ENCODE data around the gene GUF1. TPM values are rescaled to one million over a fixed set of nuclear protein-coding genes. Genes with fewer than 3 reads are reported as not detected.
A peak's percentile ranks its signal among the peaks of the same experiment; 100 is the strongest.
"Not testable (repeated sequence)": the region's sequence is repeated elsewhere in the genome, so short reads cannot be mapped to it uniquely, and the experiment has no call there.

GUF1 gene
- total RNA-seq, 1 donor from 2014 or later: 16.0 TPM

- no peak for DNase-seq (ENCODE audit: low spot score)
Measured at GRCh38 chr4:44701037-44701436, 22.8 kb downstream of the GUF1 start.

GRCh38 chr4:44704673-44705072 lies 26.5 kb downstream of the GUF1 start:
- no peak for DNase-seq (ENCODE audit: low spot score)

GRCh38 chr4:44713125-44713524 lies 34.9 kb downstream of the GUF1 start:
- no peak for DNase-seq (ENCODE audit: low spot score)

GRCh38 chr4:44716597-44716996 lies 38.4 kb downstream of the GUF1 start:
- no peak for DNase-seq (ENCODE audit: low spot score)

- DNase-seq (ENCODE audit: low spot score): no peak
Measured at GRCh38 chr4:44720371-44720770, 42.2 kb downstream of the GUF1 start.

GRCh38 chr4:44722001-44722400 lies 43.8 kb downstream of the GUF1 start:
- no peak for DNase-seq (ENCODE audit: low spot score)

GRCh38 chr4:44725166-44725565 lies 46.9 kb downstream of the GUF1 start:
- DNase-seq (ENCODE audit: low spot score): no peak

- DNase-seq (ENCODE audit: low spot score): no peak
Measured at GRCh38 chr4:44725726-44726037, 47.5 kb downstream of the GUF1 start.

- peak; percentile 92 for DNase-seq (ENCODE audit: low spot score)
Measured at GRCh38 chr4:44726038-44726871, 48.0 kb downstream of the GUF1 start, which contains the start of gene GNPDA2. Gene GNPDA2 (minus strand): TSS chr4:44726556. CDS start chr4:44722207, 4,349 bp downstream.

- no peak for DNase-seq (ENCODE audit: low spot score)
Measured at GRCh38 chr4:44727471-44727870, 49.3 kb downstream of the GUF1 start.

- DNase-seq (ENCODE audit: low spot score): not testable (repeated sequence)
Measured at GRCh38 chr4:44728694-44729093, 50.5 kb downstream of the GUF1 start.

GRCh38 chr4:44736900-44737299 lies 58.7 kb downstream of the GUF1 start:
- DNase-seq (ENCODE audit: low spot score): no peak

- no peak for DNase-seq (ENCODE audit: low spot score)
Measured at GRCh38 chr4:44738615-44739014, 60.4 kb downstream of the GUF1 start.

- DNase-seq (ENCODE audit: low spot score): no peak
Measured at GRCh38 chr4:44740201-44740600, 62.0 kb downstream of the GUF1 start.

Other genes starting within 250 kb of the GUF1 start
- 0.86 TPM for gene KCTD8, start 229.6 kb upstream of the GUF1 start, total RNA-seq
- gene YIPF7, start 26.8 kb upstream of the GUF1 start, total RNA-seq: not detected
- 11.7 TPM for gene GNPDA2, start 48.1 kb downstream of the GUF1 start, total RNA-seq

Data from mucosa of gallbladder (tissue), 1 donor.